ENCODE results near the gene PTP4A2.

GRCh38 chr1:31944205-31945089, 6.3 kb upstream of the PTP4A2 start:
- TF ChIP-seq CTCF (IDR thresholded peaks at IDR 0.05) (no peak), EZH2 (IDR thresholded peaks at IDR 0.05; ENCODE audit: borderline replicate concordance, insufficient read depth, low read depth, low read length, poor library complexity, severe bottlenecking) (no peak)
